Heart left ventricle (tissue), 16 donors: ENCODE data around the gene KCP. TPM values are rescaled to one million over a fixed set of nuclear protein-coding genes. Genes with fewer than 3 reads are reported as not detected.

Source experiments
- ATAC-seq, 4 donors: fragments of 200-7000 bp; cut with Tn5 transposase; one replicate each; pipeline ENCODE4 v1.9.1; 2020 to 2022; ENCODE audit warnings: moderate library complexity in 4 of 4, mild to moderate bottlenecking in 3 of 4, moderate number of reproducible peaks in 1 of 4
- DNase-seq, 5 donors: peaks; one replicate each; pipeline ENCODE4 v3.0.0-alpha.2; 2020
- H3K27ac ChIP-seq, 12 donors: fragments of 200-600 bp; sonication (generic) in 4 of 12; one replicate each; pipeline versions ENCODE4 v1.5.0 to v1.8.0; 2016 to 2022; ENCODE audit warnings: mild to moderate bottlenecking in 2 of 12
- H3K27me3 ChIP-seq, 9 donors: fragments of 200-600 bp; sonication (generic) in 2 of 9; one replicate each; pipeline versions ENCODE4 v1.5.1 to v1.8.0; 2016 to 2022; ENCODE audit warnings: mild to moderate bottlenecking in 3 of 9
- H3K36me3 ChIP-seq, 9 donors: fragments of 200-600 bp; sonication (generic) in 2 of 9; one replicate each; pipeline versions ENCODE4 v1.5.0 to v1.8.0; 2018 to 2022; ENCODE audit warnings: mild to moderate bottlenecking in 2 of 9
- H3K4me1 ChIP-seq, 12 donors: fragments of 200-600 bp; sonication (generic) in 4 of 12; one replicate each; pipeline versions ENCODE4 v1.5.0 to v1.8.0; 2016 to 2022; ENCODE audit warnings: mild to moderate bottlenecking in 3 of 12
- H3K4me3 ChIP-seq, 12 donors: fragments of 200-600 bp; sonication (generic) in 4 of 12; one replicate each; pipeline versions ENCODE4 v1.5.0 to v1.8.0; 2017 to 2022; ENCODE audit warnings: mild to moderate bottlenecking in 9 of 12, moderate library complexity in 4 of 12
- H3K9me3 ChIP-seq, 12 donors: fragments of 200-600 bp; sonication (generic) in 4 of 12; one replicate each; pipeline versions ENCODE4 v1.5.0 to v1.8.0; 2016 to 2022; ENCODE audit warnings: mild to moderate bottlenecking in 1 of 12
- CTCF ChIP-seq, 12 donors: fragments of 200-600 bp; sonication (generic) in 4 of 12; IDR thresholded peaks; one replicate each; pipeline versions ENCODE4 v1.5.0 to v1.8.0; 2018 to 2022; ENCODE audit warnings: antibody characterized with exemption in 12 of 12, mild to moderate bottlenecking in 5 of 12
- POLR2A ChIP-seq, 2 donors: fragments of 450-650 bp; IDR thresholded peaks; one replicate each; pipeline ENCODE4 v1.6.1; 2017; ENCODE audit warnings: antibody characterized with exemption in 2 of 2, mild to moderate bottlenecking in 2 of 2, moderate library complexity in 2 of 2
- WGBS, 4 donors: extraction: QIAGEN DNeasy Blood & Tissue Kit in 2 of 4; methylation state at CpG; one replicate each; pipeline versions ENCODE4 v1.1.5 to v1.1.7; 2013 to 2018; 5-methylcytosine and 5-hydroxymethylcytosine counted together
- intact Hi-C, 10 donors: fragments of 100-400 bp; cut with DNase I; formaldehyde crosslinking; loops; one replicate each; pipeline versions ENCODE4 v1.11.1 to v1.14.2; 2022
- polyA plus RNA-seq, 2 donors: library from polyadenylated mRNA; stranded (reverse); fragments of 200-250 nt; gene quantifications; one replicate each; pipeline ENCODE4 v1.2.3, GENCODE V29; 2013
- total RNA-seq, 9 donors: library from RNA; depleted of rRNA in 2 of 9; stranded (reverse); fragments of >200 nt in 2 of 9; fragmentation: NEBNext Ultra II Directional in 3 of 9; extraction: Animal tissue kit (Norgen Biotek cat#: 25700) in 3 of 9; gene quantifications; one replicate each; pipeline versions ENCODE4 v1.1.0 to v1.2.4, GENCODE V29; 2016 to 2023
- donor health status: ischemic (EF 13 %, LVEDD 7.1; RV severe dilation, severe dysfunction).
- donor health status: healthy with polysubstance abuse.
- donor health status: DM: no; HTN: yes; CAD: no.
- donor health status: DM: no; HTN: no; CAD: no.
- donor health status: ischemic (EF 25% LVEDD 6.9; RV normal size, moderate dysfunction).
- donor health status: ischemic (EF 25% LVEDD 5.7; RV mildly dilated, moderate dysfunction).
- donor health status: healthy.
- donor health status: DM: yes; HTN: yes; CAD: no.
- donor health status: ischemic (EF 35%, LVEDD 5.7; RV mildly dilated, moderate dysfunction).
- donor health status: nonischemic (EF 11% LVEDD 7.7; RV severe dilation, severe dysfunction).
- donor health status: DM: yes; HTN: yes; CAD: no.
- donor health status: PGD.
- donor health status: ischemic (EF 29% LVEDD 5.4; RV normal size, mild dysfunction).
- donor health status: nonischemic (EF 23%, LVEDD 6.1; RV moderate dilation, normal function).

KCP gene
- total and polyA plus RNA-seq, 11 donors, result 0.14 to 1.3 (median 0.29) TPM; not detected in 1

DNA sequence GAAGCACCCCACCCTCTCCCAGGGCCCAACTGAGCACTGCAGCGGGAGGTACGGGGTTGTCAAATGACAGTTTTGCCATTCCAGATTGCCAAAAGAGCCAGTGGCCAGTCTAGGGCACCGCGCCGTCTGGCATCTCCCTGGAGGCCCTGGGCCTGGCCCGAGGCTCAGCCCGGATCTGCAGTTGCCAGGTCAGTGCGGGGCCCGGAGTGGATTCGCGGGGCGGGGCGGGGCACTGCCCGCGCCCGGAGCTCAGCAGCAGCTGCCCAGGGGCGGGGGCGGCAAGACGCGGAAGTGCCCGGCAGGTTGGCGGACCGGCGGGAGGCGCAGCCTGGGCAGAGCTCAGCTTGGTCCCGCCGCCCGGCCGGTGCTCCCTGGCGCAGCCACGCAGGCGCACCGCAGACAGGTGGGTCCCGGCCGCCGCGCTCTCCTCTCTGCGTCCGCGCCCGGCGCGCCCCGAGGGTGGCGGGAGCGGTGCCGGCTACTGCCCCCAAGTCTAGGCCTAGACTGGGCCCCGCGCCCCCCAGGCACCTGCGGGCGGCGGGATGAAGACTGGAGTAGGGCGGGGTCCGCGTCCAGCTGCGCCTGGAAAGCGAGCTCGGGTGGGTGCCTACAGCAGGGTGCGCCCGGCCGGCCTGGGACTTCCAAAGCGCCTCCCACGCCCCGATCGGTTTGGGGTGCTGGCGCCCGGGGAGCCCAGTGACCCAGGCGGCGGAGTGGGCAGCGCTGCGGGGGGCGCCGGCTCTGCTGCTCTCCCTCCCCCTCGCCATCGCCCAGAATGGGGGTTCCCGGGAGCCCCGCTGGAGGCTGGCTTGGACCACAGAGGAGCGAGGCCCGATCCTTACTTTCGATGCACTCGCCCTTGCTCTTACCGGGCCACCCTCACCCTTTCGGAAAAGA is 27.4 kb upstream of the KCP start, which contains the start of gene IRF5:
TSS of gene IRF5 (plus strand) at position 281 of the 897 bp plus-strand sequence. CDS start 4,155 bp downstream, outside the sequence.
- ATAC-seq (peak in 2 of 4 donors; percentile 45 to 49), DNase-seq (peak; percentile 41 to 84 (median 61))
- peak within 1 kb of the TSS in 3 of 12 donors; percentile 50 to 89 (median 55) for H3K27ac ChIP-seq
- H3K36me3 ChIP-seq, result no peaks in the 10 kb centered on the region
- H3K27me3 ChIP-seq, result peaks cover 0 to 56% (median 20%) of the 10 kb centered on the region in 9 donors
- peaks cover 0 to 62% (median 8%) of the 10 kb centered on the region in 12 donors for H3K4me1 ChIP-seq
- intact Hi-C loops, result no loop called here
- 2 to 4% (median 2%) methylated on average over 17 to 83 of the region's 83 CpGs for WGBS, 4 donors
- TF ChIP-seq CTCF (IDR thresholded peaks at IDR 0.05) (no peak), POLR2A (IDR thresholded peaks at IDR 0.05) (no peak)
- peak within 1 kb of the TSS; percentile 39 to 64 (median 53) for H3K4me3 ChIP-seq
- no peaks in the 10 kb centered on the region for H3K9me3 ChIP-seq

DNA sequence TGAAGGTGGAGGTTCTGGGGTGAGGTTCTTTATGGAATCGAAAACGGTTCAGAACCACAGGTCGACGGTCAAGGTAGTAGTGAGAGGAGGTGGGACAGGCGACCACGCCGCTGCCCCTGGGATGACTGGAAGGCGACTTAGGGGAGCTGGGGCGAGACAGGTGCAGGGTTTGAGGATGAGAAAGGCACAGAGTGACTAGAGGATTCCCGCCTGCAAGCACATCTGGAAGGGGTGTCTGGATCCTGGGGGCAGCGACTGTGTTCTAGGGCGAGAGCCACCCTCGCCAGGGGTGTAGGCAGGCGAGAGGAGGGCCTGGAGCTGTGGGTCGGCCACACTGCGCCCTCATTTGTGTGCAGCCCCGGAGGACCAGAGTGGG is 26.8 kb upstream of the KCP start:
- TF ChIP-seq CTCF (IDR thresholded peaks at IDR 0.05), result no peak
- no peak for TF ChIP-seq POLR2A (IDR thresholded peaks at IDR 0.05)
- peak overlapping the region in 1 of 12 donors; percentile 89 for H3K27ac ChIP-seq
- ATAC-seq (no peak), DNase-seq (no peak)
- no peaks in the 10 kb centered on the region for H3K9me3 ChIP-seq
- H3K36me3 ChIP-seq, result no peaks in the 10 kb centered on the region
- H3K27me3 ChIP-seq, result peaks cover 0 to 61% (median 20%) of the 10 kb centered on the region in 9 donors
- intact Hi-C loops, result no loop called here
- H3K4me3 ChIP-seq, result peak overlapping the region in 8 of 12 donors; percentile 41 to 64 (median 54)
- H3K4me1 ChIP-seq, result peaks cover 0 to 67% (median 8%) of the 10 kb centered on the region in 12 donors
- WGBS, 4 donors, result 44 to 60% (median 51%) methylated on average over 14 to 17 of the region's 17 CpGs

- H3K4me1 ChIP-seq, result peaks cover 0 to 67% (median 8%) of the 10 kb centered on the region in 12 donors
- TF ChIP-seq CTCF (IDR thresholded peaks at IDR 0.05) (no peak), POLR2A (IDR thresholded peaks at IDR 0.05) (no peak)
- peaks cover 0 to 61% (median 20%) of the 10 kb centered on the region in 9 donors for H3K27me3 ChIP-seq
- H3K9me3 ChIP-seq, result no peaks in the 10 kb centered on the region
- intact Hi-C loops, result no loop called here
- H3K27ac ChIP-seq, result no peak overlapping the region
- H3K4me3 ChIP-seq, result no peak overlapping the region
- WGBS, 4 donors, result 75 to 89% (median 84%) methylated on average over 4 of the region's 4 CpGs
- DNase-seq, result no peak
- no peaks in the 10 kb centered on the region for H3K36me3 ChIP-seq
- ATAC-seq, result no peak
Measured at GRCh38 chr7:128936798-128937197, 26.3 kb upstream of the KCP start.

- Histone ChIP-seq H3K27me3 (peaks cover 0 to 51% (median 18%) of the 10 kb centered on the region in 9 donors), H3K4me1 (peaks cover 0 to 61% (median 8%) of the 10 kb centered on the region in 12 donors), H3K4me3 (no peak overlapping the region), H3K27ac (peak overlapping the region in 1 of 12 donors; percentile 87), H3K36me3 (no peaks in the 10 kb centered on the region), H3K9me3 (no peaks in the 10 kb centered on the region)
- DNase-seq, result no peak
- WGBS, 4 donors, result 26 to 45% (median 35%) methylated on average over 6 of the region's 6 CpGs
- ATAC-seq, result no peak
- intact Hi-C loops, result no loop called here
- TF ChIP-seq POLR2A (IDR thresholded peaks at IDR 0.05) (no peak), CTCF (IDR thresholded peaks at IDR 0.05) (no peak)
Measured at GRCh38 chr7:128935342-128935730, 24.8 kb upstream of the KCP start.
